ENCODE data around the gene AGR3.

Gene AGR3

GRCh38 chr7:16818732-16819131 lies 63.1 kb downstream of the AGR3 start:
- no peak for DNase-seq

GRCh38 chr7:16817536-16817935 lies 64.2 kb downstream of the AGR3 start:
- DNase-seq, result no peak

- peak; percentile 20 for DNase-seq
Observed at GRCh38 chr7:16816824-16817223, 65.0 kb downstream of the AGR3 start.

GRCh38 chr7:16815001-16815400 lies 66.8 kb downstream of the AGR3 start:
- DNase-seq, result no peak

GRCh38 chr7:16813232-16813616 lies 68.6 kb downstream of the AGR3 start:
- no peak for DNase-seq

GRCh38 chr7:16812542-16813231 lies 69.1 kb downstream of the AGR3 start:
- no peak for DNase-seq

GRCh38 chr7:16811551-16811950 lies 70.2 kb downstream of the AGR3 start:
- DNase-seq, result no peak

- no peak for DNase-seq
Observed at GRCh38 chr7:16810573-16810972, 71.2 kb downstream of the AGR3 start.

- DNase-seq, result no peak
Observed at GRCh38 chr7:16810112-16810511, 71.7 kb downstream of the AGR3 start.

All from KG1 (cell line).